ENCODE measurements around the gene CCR6.

GRCh38 chr6:167146135-167146534 lies 23.2 kb downstream of the CCR6 start:
- TF ChIP-seq CTCF (IDR thresholded peaks at IDR 0.05) (no peak), POLR2A (IDR thresholded peaks at IDR 0.05) (no peak)
